ACHN (cell line): Measurements from ENCODE around the gene SPTBN4.

Source experiments
- DNase-seq: peaks from one replicate; pipeline ENCODE4 v3.0.0-alpha.2; 2015
- in situ Hi-C: cut with HindIII; loops from 2 replicates; pipeline ENCODE4 v1.10.0; 2017; ENCODE audit warnings: low sequenced_read_pairs, low pct_ligation_motif_present, low pct_unique_long_range_greater_than_20kb

The SPTBN4 gene

GRCh38 chr19:40603389-40604170, 136.8 kb downstream of the SPTBN4 start:
- in situ Hi-C loops, result no loop called here
- DNase-seq, result peak; percentile 95

DNA sequence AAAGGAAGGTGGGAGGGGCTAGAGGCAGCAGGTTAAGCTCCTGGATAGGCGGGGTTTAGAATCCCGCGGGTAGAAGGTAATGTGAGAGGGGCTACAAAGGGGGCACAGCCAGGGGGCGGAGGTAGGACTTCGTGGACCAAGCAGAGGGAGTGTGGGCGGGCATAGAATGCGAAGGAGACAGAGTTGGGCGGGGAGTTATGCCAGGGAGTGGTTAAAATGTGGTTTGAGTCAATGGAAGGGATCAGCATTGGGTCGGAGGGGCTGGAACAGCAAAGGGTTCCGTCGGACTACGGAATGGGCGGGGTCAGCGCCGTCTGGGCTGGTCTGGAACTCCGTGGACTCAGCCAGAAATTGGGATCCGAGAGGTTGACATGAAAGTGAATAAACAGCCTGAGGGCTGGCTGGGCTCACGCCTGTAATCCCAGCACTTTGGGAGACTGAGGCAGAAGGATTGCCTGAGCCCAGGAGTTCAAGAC, 137.4 kb downstream of the SPTBN4 start:
- in situ Hi-C loops, result no loop called here
- DNase-seq, result no peak

GRCh38 chr19:40604647-40605215, 137.9 kb downstream of the SPTBN4 start:
- in situ Hi-C loops, result no loop called here
- no peak for DNase-seq

DNA sequence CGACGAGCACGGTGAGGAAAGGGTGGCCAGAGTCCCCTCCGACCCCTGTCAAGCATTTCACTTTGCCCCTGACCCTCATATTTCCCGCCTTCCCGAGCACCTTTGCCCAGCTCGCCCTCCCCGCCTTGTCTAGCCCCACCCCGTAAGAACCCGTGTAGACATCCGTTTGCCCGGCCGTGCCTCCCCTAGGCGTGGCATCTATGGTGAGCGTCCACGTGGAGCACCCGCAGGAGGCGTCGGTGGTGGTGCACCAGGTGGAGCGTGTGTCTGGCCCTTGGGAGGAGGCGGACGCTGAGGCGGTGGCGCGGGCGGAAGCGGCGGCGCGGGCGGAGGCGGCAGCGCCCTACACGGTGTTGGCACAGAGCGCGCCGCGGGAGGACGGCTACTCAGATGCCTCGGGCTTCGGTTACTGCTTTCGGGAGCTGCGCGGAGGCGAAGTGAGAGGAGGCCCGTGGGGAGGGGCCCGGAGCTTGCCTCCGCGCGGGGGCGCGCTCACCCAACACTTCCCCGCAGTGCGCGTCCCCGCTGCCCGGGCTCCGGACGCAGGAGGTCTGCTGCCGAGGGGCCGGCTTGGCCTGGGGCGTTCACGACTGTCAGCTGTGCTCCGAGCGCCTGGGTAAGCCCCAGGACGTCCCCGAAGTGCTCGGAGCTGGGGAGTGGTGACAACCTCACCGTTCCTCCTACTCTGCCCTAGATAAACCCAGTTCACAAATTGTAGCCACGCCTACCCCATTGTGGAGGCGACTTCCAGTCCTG, 138.6 kb downstream of the SPTBN4 start:
- in situ Hi-C loops, result no loop called here
- DNase-seq, result peak; percentile 70

DNA sequence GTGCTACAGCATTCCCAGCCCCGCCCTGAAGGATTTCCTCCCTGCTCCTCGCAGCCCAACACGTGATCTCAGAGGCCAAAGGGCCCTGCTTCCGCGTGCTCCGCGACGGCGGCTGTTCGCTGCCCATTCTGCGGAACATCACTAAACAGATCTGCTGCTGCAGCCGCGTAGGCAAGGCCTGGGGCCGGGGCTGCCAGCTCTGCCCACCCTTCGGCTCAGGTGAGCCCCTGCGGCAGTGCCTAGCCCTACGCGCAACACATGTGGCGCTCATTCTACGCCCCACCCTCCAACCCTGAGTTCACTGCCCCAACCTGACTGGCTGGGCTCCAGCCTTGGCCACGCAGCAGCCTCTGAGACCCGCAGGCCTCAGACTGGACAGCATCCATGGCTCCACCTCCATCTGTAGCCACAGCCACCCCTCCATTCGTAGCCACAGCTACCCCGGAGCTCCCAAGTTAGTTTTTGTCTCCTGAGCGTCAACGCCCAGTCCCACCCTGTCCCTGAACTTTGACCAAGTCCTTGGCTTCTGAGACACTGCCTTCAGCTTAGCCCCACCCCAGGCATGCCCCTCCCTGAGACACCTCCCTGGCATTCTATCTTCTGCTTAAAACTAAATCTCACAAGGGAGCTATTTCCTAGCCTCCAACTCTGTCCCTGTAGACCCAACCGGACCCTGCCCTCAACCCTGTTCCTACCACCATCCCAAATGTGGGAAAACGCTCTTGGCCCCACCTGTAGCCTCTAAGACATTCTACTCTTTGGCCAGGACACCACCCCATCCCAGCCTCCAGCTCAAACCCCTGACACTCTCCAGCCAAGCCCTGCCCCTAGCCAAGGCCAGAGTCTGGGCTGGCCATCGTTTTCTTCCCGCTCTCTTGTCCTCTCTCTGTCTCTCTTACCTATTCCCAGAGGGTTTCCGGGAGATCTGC, 140.8 kb downstream of the SPTBN4 start:
- in situ Hi-C loops, result no loop called here
- DNase-seq, result no peak

GRCh38 chr19:40608240-40608621, 141.4 kb downstream of the SPTBN4 start:
- in situ Hi-C loops, result no loop called here

GRCh38 chr19:40608957-40609356, 142.2 kb downstream of the SPTBN4 start:
- DNase-seq, result no peak
- in situ Hi-C loops, result no loop called here

More at GRCh38 chr19:40608240-40608621, 141.4 kb downstream of the SPTBN4 start:
- DNase-seq, result no peak

- in situ Hi-C loops, result no loop called here
- DNase-seq, result peak; percentile 84
Observed at GRCh38 chr19:40609561-40610395, 143.0 kb downstream of the SPTBN4 start.

DNA sequence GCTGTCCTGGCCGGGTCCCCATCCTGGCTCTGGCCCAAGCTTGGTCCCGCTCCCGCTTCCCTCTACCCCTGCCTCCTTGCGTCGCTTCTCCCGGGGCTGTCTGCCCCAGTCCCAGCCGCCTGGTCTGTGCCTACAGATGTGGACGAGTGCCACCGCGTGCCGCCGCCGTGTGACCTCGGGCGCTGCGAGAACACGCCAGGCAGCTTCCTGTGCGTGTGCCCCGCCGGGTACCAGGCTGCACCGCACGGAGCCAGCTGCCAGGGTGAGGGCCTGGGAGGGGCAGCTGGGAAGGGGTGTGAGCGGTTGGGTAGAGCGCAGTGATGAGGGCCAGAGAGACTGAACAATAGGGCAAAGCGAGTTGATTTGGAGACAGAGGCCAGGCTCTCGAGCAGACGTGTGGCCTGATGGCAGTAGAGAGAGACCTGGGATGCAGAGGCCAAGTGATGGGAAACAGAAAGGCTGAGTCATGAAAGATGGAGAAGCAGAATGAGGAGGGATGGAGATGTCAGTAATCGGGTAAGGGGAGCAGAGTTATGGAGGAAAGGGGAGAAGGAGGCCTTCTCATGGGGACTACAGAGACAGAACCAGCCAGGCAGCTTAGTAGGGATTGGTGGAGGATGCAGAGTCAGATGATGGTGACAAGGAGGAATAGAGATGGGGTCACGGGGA, 143.7 kb downstream of the SPTBN4 start:
- in situ Hi-C loops, result no loop called here
- no peak for DNase-seq

DNA sequence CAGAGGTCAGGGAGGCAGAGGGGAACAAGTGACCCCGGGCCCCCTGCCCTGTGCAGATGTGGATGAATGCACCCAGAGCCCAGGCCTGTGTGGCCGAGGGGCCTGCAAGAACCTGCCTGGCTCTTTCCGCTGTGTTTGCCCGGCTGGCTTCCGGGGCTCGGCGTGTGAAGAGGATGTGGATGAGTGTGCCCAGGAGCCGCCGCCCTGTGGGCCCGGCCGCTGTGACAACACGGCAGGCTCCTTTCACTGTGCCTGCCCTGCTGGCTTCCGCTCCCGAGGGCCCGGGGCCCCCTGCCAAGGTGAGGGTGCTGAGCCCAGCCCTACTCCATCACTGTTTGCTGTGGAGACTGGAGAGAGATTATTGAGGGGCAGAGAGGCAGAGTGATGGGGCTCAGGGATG, 144.3 kb downstream of the SPTBN4 start:
- DNase-seq, result no peak

DNA sequence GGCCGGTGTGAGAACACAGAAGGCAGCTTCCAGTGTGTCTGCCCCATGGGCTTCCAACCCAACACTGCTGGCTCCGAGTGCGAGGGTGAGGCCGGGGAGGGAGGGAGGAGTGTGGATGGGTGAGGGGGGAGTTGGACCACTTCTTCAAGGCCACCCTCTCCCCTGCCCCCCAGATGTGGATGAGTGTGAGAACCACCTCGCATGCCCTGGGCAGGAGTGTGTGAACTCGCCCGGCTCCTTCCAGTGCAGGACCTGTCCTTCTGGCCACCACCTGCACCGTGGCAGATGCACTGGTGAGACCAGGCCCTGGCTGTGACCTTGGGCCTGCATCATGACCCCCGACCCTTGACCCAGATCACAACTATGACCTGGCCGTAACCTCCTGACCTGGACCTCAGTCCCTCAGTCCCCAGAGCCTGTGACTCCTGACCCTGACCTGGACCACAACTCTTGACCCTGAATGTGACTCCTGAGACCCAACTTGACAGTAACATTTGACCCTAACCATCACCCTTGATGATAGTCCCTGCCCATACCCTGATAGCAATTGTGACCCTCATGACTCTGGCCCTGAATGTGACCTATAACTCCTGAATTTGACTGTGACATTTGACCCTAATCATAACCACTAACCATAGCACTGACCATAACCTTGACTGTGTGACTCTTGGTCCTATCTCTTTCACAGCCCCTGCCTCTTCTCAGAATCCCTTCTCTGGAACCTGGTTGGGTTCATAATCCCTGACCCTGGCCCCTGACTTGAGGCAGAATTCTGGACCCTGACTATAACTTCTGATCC, 145.3 kb downstream of the SPTBN4 start:
- no peak for DNase-seq
- in situ Hi-C loops, result no loop called here

More for the DNA sequence above, 144.3 kb downstream of the SPTBN4 start:
- in situ Hi-C loops, result no loop called here

GRCh38 chr19:40612831-40613689, 146.3 kb downstream of the SPTBN4 start:
- in situ Hi-C loops, result no loop called here
- DNase-seq, result no peak

DNA sequence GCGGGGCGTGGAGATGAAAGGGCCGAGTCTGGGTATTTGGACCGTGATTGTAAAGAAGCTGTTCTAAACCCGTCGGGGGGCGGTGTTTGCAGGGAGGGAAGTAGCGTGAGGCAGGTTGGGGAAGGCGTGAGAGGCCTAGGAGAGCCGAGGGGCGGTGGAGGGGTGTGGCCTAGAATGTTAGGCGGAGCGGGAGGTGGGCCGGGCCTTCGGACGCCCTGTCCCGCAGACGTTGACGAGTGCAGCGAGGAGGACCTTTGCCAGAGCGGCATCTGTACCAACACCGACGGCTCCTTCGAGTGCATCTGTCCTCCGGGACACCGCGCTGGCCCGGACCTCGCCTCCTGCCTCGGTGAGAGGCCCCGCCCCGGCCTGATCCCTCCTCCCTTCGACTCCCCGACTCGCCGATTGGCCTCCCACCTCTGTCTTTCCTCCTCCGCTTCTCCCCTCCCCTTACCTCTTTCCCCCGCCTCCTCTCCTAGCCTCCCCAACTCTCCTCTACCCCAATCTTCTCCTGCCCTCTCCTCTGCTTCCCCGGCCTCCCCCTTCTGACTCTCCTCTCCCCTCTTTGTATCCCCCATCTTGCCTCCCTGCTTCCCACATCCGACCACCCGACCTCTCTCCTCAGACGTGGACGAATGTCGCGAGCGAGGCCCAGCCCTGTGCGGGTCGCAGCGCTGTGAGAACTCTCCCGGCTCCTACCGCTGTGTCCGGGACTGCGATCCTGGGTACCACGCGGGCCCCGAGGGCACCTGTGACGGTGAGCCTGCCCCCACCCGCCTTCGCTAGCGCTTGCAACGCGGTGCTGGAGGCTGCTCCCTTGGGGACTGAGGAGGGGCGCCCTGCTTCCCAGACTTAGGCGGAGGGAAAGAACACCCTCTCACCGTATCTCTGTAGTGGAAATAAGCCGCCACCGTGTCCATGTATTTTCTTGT, 147.2 kb downstream of the SPTBN4 start:
- no peak for DNase-seq
- in situ Hi-C loops, result no loop called here

- in situ Hi-C loops, result no loop called here
- no peak for DNase-seq
Observed at GRCh38 chr19:40614622-40615411, 148.0 kb downstream of the SPTBN4 start.
